Natural killer cell (primary cell): ENCODE measurements around the gene SLC66A1. TPM values are rescaled to one million over a fixed set of nuclear protein-coding genes. Genes with fewer than 3 reads are reported as not detected.

Experiments
- ATAC-seq, 3 donors: fragments of 150-1000 bp in 2 of 3; fragments of 200-7000 bp in 1 of 3; cut with Tn5 transposase; 1 replicate in 1 of 3; 2 replicates in 2 of 3; pipeline ENCODE4 v1.10.0; 2021; ENCODE audit warnings: mild to moderate bottlenecking in 2 of 3, moderate library complexity in 2 of 3
- DNase-seq, 2 donors: peaks; one replicate each; pipeline versions ENCODE4 v3.0.0 to v3.0.0-alpha.2; 2013 to 2021; ENCODE audit warnings: mixed read lengths in 1 of 2
- H3K27ac ChIP-seq: one replicate; pipeline ENCODE4 v1.5.1; 2013; ENCODE audit warnings: mild to moderate bottlenecking, low read length
- H3K27me3 ChIP-seq: one replicate; pipeline ENCODE4 v1.6.1; 2013; ENCODE audit warnings: low read length; ENCODE audit not compliant: control insufficient read depth, insufficient read depth
- H3K36me3 ChIP-seq: one replicate; pipeline ENCODE4 v1.6.1; 2013; ENCODE audit warnings: low read length; ENCODE audit not compliant: control insufficient read depth, insufficient read depth
- H3K4me1 ChIP-seq: one replicate; pipeline ENCODE4 v1.6.1; 2013; ENCODE audit warnings: low read length; ENCODE audit not compliant: control insufficient read depth, insufficient read depth
- H3K4me3 ChIP-seq: one replicate; pipeline ENCODE4 v1.5.1; 2013; ENCODE audit warnings: low read length
- H3K9me3 ChIP-seq: one replicate; pipeline ENCODE4 v1.6.1; 2013; ENCODE audit warnings: low read length; ENCODE audit not compliant: control insufficient read depth, insufficient read depth
- H3K27ac Mint-ChIP-seq, 2 donors: one replicate each; pipeline ENCODE4 v1.8.0; 2022; ENCODE audit warnings: mild to moderate bottlenecking in 2 of 2, mixed read lengths in 2 of 2, moderate library complexity in 1 of 2
- H3K27me3 Mint-ChIP-seq, 2 donors: one replicate each; pipeline ENCODE4 v1.8.0; 2022; ENCODE audit warnings: low read depth in 2 of 2, mixed read lengths in 2 of 2
- H3K36me3 Mint-ChIP-seq: one replicate; pipeline ENCODE4 v1.8.0; 2022; ENCODE audit warnings: mixed read lengths
- H3K4me1 Mint-ChIP-seq, 2 donors: one replicate each; pipeline ENCODE4 v1.8.0; 2022; ENCODE audit warnings: mixed read lengths in 2 of 2
- H3K4me3 Mint-ChIP-seq: one replicate; pipeline ENCODE4 v1.8.0; 2022; ENCODE audit warnings: mild to moderate bottlenecking, moderate library complexity, mixed read lengths
- H3K9me3 Mint-ChIP-seq, 2 donors: one replicate each; pipeline ENCODE4 v1.8.0; 2022; ENCODE audit warnings: mixed read lengths in 2 of 2
- WGBS: methylation state at CpG from one replicate; pipeline ENCODE4 v1.1.7; 2013; ENCODE audit warnings: missing lambda C conversion rate; ENCODE audit not compliant: insufficient coverage; 5-methylcytosine and 5-hydroxymethylcytosine counted together
- intact Hi-C: fragments of 100-400 bp; cut with micrococcal nuclease; formaldehyde crosslinking; loops from one replicate; pipeline ENCODE4 v1.14.2; 2022
- total RNA-seq, 4 donors: library from RNA; stranded (reverse); fragments of 120-200 nt in 1 of 4; gene quantifications; one replicate each; pipeline versions ENCODE4 v1.2.3 to v1.2.4, GENCODE V29; 2013 to 2022
- TF ChIP-seq, protein P1 (sequence below): fragments of 200-600 bp; IDR thresholded peaks from one replicate; pipeline ENCODE4 v1.8.0; 2022; ENCODE audit warnings: antibody characterized with exemption

The SLC66A1 gene
- total RNA-seq, 3 donors from 2014 or later (not counting 1 experiment from before 2014, with no cell fraction given): 5.8 to 8.5 (median 7.6) TPM

GRCh38 chr1:19338323-19338762 is 26.2 kb downstream of the SLC66A1 start:
- WGBS: 98% methylated on average over 27 of the region's 27 CpGs

DNA sequence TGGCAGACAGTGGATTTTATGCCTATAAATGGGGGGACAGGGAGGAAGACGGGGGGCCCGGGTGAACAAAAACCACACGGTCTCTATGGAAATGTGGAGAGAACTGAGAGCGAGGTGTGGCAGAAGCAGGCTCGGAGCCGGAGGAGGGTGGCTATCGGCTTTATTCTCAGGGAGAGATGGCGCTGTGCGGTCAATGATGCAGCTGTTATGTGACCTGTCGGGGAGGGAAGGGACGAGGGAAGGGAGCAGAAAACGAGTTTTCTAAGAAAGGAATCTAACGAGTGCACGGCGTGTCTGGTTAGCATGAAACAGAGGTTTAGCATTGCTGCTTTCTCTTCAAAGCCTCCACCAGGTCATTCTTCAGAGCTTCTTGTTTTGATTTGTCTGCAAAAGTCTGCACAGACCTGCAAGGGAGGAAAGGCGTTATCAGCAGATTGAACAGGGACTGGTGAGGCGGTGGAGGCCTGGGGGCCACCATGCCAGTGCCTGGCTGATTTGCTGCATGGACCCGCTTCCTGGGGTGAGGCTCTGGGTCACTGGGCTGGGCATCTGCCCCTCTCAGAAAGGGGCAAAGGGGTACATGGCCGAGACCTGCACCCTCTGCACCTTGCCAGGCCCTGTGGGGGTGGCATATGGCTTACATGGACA is 27.2 kb downstream of the SLC66A1 start:
- Mint-ChIP-seq H3K27me3 (no peaks in the 10 kb centered on the region), H3K4me1 (no peaks in the 10 kb centered on the region), H3K27ac (no peak overlapping the region), H3K9me3 (no peaks in the 10 kb centered on the region), H3K4me3 (no peak overlapping the region), H3K36me3 (no peaks in the 10 kb centered on the region)
- no peaks in the 10 kb centered on the region for H3K4me1 ChIP-seq
- no peaks in the 10 kb centered on the region for H3K9me3 ChIP-seq
- TF ChIP-seq, protein P1, sequence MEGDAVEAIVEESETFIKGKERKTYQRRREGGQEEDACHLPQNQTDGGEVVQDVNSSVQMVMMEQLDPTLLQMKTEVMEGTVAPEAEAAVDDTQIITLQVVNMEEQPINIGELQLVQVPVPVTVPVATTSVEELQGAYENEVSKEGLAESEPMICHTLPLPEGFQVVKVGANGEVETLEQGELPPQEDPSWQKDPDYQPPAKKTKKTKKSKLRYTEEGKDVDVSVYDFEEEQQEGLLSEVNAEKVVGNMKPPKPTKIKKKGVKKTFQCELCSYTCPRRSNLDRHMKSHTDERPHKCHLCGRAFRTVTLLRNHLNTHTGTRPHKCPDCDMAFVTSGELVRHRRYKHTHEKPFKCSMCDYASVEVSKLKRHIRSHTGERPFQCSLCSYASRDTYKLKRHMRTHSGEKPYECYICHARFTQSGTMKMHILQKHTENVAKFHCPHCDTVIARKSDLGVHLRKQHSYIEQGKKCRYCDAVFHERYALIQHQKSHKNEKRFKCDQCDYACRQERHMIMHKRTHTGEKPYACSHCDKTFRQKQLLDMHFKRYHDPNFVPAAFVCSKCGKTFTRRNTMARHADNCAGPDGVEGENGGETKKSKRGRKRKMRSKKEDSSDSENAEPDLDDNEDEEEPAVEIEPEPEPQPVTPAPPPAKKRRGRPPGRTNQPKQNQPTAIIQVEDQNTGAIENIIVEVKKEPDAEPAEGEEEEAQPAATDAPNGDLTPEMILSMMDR: no peak
- ATAC-seq (no peak), DNase-seq (no peak)
- peaks cover 39% of the 10 kb centered on the region for H3K36me3 ChIP-seq
- intact Hi-C loops: no loop called here
- no peak overlapping the region for H3K27ac ChIP-seq
- H3K4me3 ChIP-seq: no peak overlapping the region
- H3K27me3 ChIP-seq: no peaks in the 10 kb centered on the region
- 95% methylated on average over 19 of the region's 19 CpGs for WGBS

More at GRCh38 chr1:19338323-19338762, 26.2 kb downstream of the SLC66A1 start:
- Mint-ChIP-seq H3K4me3 (no peak overlapping the region), H3K4me1 (no peaks in the 10 kb centered on the region), H3K36me3 (no peaks in the 10 kb centered on the region), H3K9me3 (no peaks in the 10 kb centered on the region), H3K27ac (no peak overlapping the region), H3K27me3 (no peaks in the 10 kb centered on the region)
- no peaks in the 10 kb centered on the region for H3K9me3 ChIP-seq
- no peaks in the 10 kb centered on the region for H3K4me1 ChIP-seq
- intact Hi-C loops: no loop called here
- TF ChIP-seq, protein P1: no peak
- DNase-seq (no peak), ATAC-seq (no peak)
- H3K36me3 ChIP-seq: peaks cover 29% of the 10 kb centered on the region
- no peak overlapping the region for H3K27ac ChIP-seq
- H3K27me3 ChIP-seq: no peaks in the 10 kb centered on the region
- H3K4me3 ChIP-seq: no peak overlapping the region

DNA sequence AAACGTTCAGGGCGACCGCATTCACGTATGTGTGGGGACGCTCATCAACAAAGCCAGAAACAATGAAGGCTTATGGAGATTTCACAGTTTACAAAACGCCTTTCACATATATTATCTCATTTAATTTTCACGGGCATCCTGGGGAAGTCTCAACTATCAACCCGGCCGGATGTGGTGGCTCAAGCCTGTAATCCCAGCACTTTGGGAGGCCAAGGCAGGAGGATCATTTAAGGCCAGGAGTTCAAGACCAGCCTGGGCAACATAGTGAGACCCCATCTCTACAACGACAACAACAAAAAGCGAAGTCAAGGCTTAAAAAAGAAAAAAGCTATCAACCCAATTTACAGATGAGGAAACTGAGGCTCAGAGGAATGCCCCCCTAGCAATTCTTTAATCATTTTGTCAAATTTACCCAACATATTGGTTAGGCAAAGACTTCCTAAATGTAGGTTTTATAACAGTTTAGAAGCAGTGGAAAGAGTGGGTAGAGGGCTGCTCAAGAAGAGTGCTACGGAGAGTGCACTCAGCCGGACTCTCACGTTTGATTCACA is 28.3 kb downstream of the SLC66A1 start:
- no peaks in the 10 kb centered on the region for H3K9me3 Mint-ChIP-seq
- TF ChIP-seq, protein P1: no peak
- Histone ChIP-seq H3K27ac (no peak overlapping the region), H3K4me1 (no peaks in the 10 kb centered on the region), H3K27me3 (no peaks in the 10 kb centered on the region), H3K4me3 (no peak overlapping the region), H3K36me3 (peaks cover 50% of the 10 kb centered on the region), H3K9me3 (no peaks in the 10 kb centered on the region)
- no peaks in the 10 kb centered on the region for H3K4me1 Mint-ChIP-seq
- DNase-seq (no peak), ATAC-seq (no peak)
- H3K27ac Mint-ChIP-seq: no peak overlapping the region
- H3K27me3 Mint-ChIP-seq: no peaks in the 10 kb centered on the region
- H3K4me3 Mint-ChIP-seq: no peak overlapping the region
- intact Hi-C loops: loop anchor here (5.0 kb wide), 1 partner anchor 312 kb away; no protein-coding TSS in a partner anchor
- WGBS: 97% methylated on average over 14 of the region's 14 CpGs
- H3K36me3 Mint-ChIP-seq: no peaks in the 10 kb centered on the region
